ENCODE data around the gene RUSC2.
"Not testable (repeated sequence)": the region's sequence is repeated elsewhere in the genome, so short reads cannot be mapped to it uniquely, and the experiment has no call there.

The RUSC2 gene

DNA sequence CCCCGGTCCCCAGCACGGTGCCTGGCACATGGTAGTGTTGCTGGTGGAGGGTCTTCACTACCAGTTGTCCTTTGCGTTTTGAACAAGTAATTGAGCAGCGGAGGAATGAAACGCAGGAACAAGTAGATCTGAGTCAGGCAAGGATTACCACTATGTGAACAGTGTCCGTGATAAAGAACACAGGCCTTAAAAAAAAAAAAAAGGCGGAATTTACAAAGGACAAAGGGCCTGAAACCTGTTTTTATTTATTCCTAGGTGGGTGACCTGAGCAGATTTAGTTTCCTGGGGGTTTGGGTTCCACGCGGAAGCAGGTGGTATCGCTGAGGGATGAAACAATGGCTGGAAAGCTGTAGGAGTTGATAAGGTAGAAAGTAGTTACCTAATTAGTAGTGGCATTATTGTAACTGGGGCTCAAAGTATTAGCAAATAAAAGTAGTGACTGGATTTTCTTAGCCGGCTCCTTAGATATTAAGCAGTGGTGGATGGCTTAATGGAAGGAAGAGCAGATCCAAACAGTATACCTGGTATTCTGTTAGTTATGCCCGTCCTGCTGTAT, 1.1 kb downstream of the RUSC2 start:
- DNase-seq (ENCODE audit: low read depth in 2 of 2), result no peak

DNA sequence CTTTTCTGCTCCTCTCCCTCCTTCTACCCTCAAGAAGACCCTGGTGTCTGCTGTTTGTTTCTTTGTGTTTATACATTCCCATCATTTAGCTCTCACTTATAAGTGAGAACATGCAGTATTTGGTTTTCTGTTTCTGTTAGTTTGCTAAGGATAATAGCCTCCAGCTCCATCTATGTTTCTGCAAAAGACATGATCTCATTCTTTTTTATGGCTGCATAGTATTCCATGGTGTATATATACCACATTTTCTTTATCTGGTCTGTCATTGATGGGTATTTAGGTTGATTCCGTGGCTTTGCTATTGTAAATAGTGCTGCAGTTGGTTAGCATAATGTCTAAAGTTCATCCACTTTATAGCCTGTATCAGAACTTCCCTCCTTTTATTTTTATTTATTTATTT, 3.2 kb downstream of the RUSC2 start:
- DNase-seq (ENCODE audit: low read depth in 2 of 2), result not testable (repeated sequence)

DNA sequence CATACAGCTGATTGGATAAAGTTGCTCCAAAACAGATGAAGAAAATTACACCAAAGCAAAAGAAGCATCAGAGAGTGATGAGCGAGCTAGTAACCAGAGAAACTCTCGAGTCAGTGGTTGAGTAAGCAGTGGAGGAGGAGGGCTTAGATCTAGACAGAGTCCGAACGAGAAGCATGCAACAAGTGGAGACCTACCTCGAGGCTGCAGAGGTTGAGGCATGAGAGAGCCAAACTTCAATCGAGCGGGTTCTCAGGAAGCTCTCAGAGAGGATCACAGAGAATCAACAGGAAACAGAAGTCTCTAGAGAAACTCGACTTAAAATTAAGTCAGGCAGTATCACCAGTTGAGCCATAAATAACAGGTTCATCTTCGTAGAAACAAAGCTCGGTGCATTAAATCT, 6.1 kb downstream of the RUSC2 start:
- peak in 1 of 2 donors; percentile 5 for DNase-seq (ENCODE audit: low read depth in 2 of 2)

DNA sequence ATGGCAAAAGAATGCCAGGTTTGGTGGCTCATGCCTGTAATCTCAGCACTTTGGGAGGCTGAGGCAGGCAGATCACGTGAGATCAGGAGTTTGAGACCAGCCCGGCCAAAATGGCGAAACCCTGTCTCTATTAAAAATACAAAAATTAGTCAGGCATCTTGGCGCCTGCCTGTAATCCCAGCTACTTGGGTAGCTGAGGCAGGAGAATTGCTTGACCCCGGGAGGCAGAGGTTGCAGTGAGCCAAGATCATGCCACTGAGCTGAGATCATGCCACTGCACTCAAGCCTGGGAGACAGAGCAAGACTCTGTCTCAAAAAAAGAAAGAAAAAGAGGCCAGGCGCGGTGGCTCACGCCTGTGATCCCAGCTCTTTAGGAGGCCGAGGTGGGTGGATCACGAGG, 8.3 kb downstream of the RUSC2 start:
- DNase-seq (ENCODE audit: low read depth in 2 of 2), result not testable (repeated sequence)

DNA sequence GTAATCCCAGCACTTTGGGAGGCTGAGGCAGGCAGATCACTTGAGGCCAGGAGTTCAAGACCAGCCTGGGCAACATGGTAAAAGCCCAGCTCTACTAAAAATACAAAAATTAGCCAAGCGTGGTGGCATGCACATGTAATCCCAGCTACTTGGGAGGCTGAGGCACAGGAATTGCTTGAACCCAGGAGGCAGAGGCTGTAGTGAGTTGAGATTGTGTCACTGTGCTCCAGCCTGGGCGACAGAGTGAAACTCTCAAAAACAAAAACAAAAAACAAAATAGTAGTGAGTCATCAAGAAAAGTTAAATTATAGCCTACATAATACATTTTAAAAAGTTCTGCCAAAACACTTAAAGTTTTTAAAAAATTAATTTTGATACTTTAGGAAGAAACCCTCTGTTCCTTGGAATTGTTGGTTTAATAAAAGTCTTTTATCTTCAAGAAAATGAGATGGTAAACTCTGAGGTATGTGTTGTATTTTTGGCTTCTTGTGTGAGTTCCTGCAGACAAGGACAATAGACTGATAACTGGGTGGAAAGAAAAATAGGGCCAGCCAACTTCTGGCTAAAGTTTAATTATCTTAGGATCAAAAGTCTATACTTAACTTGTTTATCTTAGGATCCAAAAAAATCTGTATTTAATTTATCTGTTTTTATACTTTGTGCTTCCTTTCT, 9.3 kb downstream of the RUSC2 start:
- DNase-seq (ENCODE audit: low read depth in 2 of 2), result no peak

DNA sequence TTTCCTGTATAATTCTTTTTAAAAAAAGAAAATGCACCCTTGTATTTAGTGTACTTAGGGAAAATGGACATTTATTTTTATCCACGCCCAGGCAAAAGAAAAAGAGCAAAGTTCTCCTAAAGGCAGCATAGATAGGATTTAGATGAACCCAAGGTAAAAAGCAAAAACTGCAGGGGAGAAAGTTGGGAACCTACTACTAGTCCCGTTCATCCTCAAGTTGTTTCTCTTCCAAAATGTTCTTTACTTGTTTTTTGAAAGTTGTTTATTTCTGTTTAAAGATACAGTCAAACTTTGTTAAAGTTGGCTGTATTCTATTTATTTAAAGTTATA, 9.8 kb downstream of the RUSC2 start:
- no peak for DNase-seq (ENCODE audit: low read depth in 2 of 2)

DNA sequence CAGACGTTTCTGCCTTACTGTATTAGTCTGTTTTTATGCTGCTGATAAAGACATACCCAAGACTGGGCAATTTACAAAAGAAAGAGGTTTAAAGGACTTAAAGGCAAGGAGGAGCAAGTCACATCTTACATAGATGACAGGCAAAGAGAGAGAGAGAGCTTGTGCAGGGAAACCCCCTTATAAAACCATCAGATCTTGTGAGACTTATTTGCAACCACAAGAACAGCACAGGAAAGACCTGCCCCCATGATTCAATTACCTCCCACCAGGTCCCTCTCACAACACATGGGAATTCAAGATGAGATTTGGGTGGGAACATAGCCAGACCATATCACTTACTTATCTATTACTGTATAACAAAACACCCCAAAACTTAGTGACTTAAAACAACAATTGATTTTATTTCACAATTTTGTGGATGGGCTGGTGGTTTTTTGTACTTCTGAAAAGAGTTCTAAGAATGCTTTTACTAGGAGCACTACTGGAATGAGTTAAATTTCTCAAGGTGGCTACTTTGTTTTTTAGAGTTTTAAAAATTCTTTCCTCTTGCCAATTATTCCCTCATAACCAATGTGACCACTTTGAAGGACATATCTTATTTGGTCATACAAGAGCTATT, 10.3 kb downstream of the RUSC2 start:
- no peak for DNase-seq (ENCODE audit: low read depth in 2 of 2)

DNA sequence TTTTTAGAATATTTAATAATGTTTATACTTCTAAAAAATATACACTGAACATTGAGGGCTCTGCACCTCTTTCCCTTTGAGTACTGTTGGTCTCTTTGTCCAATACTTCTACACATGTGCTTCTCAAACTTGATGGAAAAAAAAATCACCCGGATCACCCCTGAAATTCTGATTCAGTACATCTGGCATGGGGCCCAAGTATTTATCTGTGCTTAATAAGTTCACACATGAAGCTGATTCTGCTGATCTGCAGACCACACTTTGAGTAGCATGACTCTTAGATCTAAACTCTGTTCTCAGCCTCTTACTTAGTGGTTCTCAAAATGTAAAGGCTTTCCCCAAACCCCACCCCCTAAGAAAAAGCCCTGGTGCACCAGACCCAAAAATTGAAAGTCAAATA, 12.0 kb downstream of the RUSC2 start:
- no peak for DNase-seq (ENCODE audit: low read depth in 2 of 2)

DNA sequence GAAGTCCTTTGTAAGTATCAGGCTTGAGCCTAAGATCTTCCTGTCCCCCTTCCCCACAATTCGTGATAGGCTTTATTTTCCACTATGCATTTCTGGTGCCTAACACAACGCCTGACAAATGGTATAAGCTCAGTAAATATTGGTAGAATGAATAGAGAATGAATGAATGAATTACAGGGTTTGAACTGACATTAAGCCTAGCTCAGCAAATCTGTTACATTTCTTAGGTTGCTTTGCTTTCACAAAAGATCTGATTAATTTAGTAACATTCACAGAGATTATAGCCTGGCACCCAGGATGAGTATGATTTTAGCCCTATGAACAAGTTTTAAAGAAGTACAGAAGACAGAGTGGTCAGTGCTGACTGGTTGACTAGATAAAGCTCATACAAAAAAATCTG, 16.4 kb downstream of the RUSC2 start:
- no peak for DNase-seq (ENCODE audit: low read depth in 2 of 2)

- no peak for DNase-seq (ENCODE audit: low read depth in 2 of 2)
Measured at GRCh38 chr9:35508069-35508468, 18.2 kb downstream of the RUSC2 start.

DNA sequence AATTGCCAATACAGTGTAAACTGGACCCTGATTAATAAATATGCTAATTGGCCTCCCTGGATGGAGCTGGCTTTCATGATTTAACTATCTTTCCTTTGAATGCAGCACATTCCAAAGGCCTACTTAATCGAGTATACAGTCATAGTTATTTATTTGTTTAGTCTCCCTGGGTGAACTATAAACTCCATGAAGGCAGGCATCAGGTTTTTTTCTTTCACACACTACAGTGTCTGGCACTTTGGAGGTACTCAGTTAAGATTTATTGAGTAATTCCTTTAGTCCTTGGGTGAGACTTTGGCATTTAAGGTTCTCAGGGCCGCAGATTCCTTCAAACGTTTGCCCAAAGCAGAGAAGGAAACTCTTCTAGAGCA, 20.5 kb downstream of the RUSC2 start:
- DNase-seq (ENCODE audit: low read depth in 2 of 2), result no peak

DNA sequence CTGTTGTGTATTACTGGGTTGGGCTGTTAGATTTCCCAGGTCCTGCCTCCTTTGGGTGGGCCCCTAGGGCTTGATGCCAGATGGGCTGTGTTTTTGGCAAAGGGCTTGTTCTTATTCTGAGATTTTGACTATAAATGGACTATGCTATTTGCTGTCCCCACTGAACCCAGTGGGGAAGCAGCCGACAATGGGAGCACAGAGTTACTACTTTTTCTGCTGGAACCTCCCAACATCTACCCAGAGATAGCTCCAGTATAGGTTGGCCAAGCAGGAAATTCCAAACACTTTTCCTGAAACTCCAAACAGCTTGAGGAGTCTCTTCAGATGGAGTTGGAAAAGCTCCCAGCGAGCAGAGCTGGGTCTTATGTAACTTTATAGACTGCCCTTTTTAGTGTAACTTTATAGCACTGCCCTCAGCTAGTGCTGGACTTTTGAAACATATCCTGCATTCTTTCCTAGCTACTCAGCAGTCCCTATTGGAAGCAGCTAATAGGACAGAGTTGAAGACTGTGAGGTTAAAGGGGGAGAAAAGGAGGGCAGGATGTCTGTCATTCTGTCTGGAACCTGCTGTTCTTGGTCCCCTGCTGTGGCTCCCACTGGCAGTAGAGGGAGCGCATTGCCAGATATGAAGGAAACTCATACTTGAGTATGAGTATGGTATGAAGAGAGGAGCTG, 21.0 kb downstream of the RUSC2 start:
- DNase-seq (ENCODE audit: low read depth in 2 of 2), result no peak

- no peak for DNase-seq (ENCODE audit: low read depth in 2 of 2)
Measured at GRCh38 chr9:35511453-35511852, 21.5 kb downstream of the RUSC2 start.

DNA sequence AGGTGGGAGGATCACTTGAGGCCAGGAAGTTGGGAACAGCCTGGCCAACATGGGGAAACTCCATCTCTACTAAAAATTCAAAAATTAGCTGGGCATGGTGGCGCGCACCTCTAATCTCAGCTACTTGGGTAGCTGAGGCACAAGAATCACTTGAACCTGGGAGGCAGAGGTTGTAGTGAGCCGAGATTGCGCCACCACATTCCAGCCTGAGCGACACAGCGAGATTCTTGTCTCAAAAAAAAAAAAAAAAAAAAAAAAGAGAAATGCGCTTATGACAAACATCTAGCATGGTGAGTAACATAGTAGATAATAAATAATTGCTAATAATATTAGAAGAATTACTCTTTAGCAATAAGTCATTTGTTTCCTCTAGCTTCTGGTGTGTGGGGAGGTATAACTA, 25.9 kb downstream of the RUSC2 start:
- DNase-seq (ENCODE audit: low read depth in 2 of 2), result no peak

- no peak for DNase-seq (ENCODE audit: low read depth in 2 of 2)
Measured at GRCh38 chr9:35516479-35516878, 26.6 kb downstream of the RUSC2 start.

DNA sequence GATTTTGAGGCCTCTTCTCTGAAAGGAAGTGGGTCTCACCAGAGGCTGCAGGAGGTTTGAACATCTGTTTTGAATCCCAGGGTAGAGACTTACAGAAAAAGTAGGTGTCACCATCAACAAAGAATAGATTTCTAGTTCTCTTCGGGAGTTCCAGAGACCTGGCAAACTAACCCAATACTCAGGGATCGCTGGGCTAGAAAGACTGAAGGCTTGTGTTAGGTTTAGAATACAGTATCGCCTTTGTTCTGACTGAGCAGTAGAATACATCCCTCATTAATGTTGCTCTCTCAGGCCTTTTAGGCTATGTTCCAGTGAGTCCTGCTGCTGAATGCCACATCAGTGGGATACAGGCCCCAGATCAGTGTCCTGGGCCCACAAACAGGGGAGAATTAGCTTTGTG, 27.2 kb downstream of the RUSC2 start:
- no peak for DNase-seq (ENCODE audit: low read depth in 2 of 2)

DNA sequence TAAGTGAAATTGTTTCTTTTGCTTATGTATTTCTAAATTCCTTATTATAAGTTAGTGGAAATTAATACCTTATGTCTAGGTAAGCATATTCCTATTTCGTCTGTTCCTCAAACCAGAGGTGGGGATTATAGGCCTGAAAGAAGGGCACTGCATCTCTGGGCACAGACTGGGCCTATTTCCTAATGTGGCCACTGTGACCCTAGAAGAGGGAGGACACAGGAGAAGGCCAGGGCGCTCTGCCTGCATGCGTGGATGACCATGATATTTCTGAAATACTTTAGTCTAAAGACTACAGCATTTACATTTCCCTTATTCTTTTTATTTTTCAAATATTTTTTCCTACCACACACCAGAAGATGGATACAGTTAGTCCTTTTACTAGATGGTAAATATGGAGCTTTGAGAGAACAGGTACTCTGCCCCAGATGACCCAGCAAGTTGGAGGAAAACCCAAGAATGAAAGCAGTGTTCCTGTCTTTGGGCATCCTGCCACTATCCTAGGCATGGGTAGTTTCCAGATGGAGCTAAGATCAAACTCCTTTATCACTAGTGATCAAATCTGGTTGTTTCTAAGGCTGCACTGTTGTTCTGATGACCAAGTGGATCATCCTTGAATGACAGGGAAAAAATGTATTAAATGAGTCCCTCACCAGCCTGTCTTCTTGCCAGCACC, 27.8 kb downstream of the RUSC2 start:
- no peak for DNase-seq (ENCODE audit: low read depth in 2 of 2)

GRCh38 chr9:35518225-35518821, 28.4 kb downstream of the RUSC2 start:
- no peak for DNase-seq (ENCODE audit: low read depth in 2 of 2)

DNA sequence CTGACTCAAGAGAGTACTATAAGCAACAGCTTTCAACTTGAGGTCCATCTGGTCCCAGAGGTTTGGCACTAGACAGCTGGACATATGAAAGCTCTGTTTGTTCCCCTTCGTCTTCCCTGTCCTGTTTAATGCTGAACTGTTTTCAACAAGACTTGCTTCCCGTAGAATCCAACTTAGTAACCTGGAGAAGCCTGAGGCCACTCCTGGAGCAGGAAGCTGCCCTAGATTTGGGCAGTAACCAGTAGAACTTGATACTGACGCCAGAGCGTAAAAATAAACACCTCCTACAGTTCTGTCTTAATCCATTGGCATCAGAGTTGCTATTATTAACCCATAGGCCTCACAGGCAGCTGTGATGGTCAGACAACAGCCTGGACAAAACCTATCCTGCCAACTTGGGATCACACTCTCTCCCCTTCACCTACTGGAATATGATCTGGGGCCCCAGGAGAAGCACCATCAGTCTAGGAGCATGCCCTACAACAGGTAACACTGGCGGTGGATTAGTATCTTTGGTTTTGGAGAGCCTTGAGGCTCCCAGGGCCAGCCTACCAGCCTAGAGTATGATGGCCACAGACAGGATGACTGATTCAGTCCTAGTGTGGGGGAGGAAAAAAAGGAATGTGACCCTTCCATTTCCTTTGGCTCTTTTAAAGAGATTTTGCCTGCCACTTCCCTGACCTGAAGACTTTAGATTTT, 29.2 kb downstream of the RUSC2 start:
- no peak for DNase-seq (ENCODE audit: low read depth in 2 of 2)

DNA sequence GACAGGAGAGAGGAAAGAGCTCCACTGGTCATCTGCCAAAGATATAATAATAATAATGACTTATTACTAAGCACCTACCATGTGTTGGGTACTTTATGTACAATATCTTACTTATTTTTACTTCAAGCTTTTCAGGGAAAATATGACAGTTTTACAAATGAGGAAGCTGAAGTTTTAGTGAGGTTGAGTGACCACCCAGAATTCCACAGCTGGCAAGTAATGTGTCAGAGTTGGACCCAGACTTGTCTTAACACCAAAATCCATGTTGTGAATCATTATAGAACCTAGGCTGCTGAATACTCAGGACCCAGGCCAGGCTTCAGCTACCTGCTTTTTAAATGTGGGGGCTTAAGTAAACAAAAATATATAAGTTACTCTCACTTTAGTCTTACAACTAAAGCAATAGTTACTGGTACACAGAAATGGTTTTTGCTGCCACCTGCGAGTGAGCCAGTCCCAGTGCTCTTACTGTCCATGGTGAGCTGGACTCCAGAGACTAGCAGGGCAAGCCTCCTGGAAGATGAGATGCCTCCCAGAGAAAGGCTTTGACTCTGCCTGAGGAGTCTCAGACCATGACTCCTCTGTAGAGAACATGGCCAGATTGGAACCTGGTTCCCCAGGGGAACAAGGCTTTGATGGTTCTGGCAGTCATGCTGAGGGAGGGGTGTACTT, 29.9 kb downstream of the RUSC2 start:
- DNase-seq (ENCODE audit: low read depth in 2 of 2), result no peak

GRCh38 chr9:35520364-35520710, 30.4 kb downstream of the RUSC2 start:
- DNase-seq (ENCODE audit: low read depth in 2 of 2), result no peak
